ENCODE data around the gene CENPV.

GRCh38 chr17:16383772-16384287 lies 30.6 kb upstream of the CENPV start:
- no peak for TF ChIP-seq CTCF (IDR thresholded peaks at IDR 0.05; ENCODE audit: low read depth, low read length)
- TF ChIP-seq EZH2phosphoT487 (IDR thresholded peaks at IDR 0.05; ENCODE audit: low read depth): no peak
